GM18868 (cell line): ENCODE data around the gene GAGE12J.
A peak's percentile ranks its signal among the peaks of the same experiment; 100 is the strongest.
"Not testable (repeated sequence)": the region's sequence is repeated elsewhere in the genome, so short reads cannot be mapped to it uniquely, and the experiment has no call there.

ENCODE experiments used
- ATAC-seq: cut with Tn5 transposase; IDR thresholded peaks from one replicate; pipeline ENCODE4 v1.9.1; 2021; ENCODE audit warnings: mild to moderate bottlenecking, moderate library complexity; ENCODE audit not compliant: unreplicated experiment

The GAGE12J gene

DNA sequence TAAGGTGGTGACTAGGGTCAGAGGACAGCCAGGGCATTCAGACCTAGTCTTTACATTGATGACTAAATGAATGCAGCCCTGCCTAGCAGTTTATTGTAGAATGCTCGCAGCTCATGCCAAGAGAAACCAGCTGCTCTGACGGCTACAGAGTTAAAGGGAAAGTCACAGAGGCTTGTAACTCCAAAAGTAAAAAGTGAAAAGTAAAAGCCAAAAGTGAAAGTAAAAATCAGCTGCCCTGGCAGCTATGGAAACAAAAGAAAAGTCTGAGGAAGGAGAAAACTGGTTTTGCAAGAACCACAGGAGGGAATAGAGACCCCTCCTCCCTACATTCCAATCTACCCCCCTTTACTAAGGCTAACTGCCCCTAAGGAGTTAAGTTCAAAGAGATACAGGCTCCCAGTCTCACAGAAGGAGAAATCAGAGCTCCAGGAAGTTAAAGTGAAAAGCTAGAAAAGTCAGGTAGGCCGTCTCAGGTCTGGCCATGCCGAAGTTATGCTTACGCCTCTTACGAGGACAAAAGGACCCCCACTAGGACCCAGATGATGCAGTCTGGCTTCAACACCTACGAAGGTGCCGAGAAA, 12.3 kb upstream of the GAGE12J start:
- peak; percentile 55 for ATAC-seq

DNA sequence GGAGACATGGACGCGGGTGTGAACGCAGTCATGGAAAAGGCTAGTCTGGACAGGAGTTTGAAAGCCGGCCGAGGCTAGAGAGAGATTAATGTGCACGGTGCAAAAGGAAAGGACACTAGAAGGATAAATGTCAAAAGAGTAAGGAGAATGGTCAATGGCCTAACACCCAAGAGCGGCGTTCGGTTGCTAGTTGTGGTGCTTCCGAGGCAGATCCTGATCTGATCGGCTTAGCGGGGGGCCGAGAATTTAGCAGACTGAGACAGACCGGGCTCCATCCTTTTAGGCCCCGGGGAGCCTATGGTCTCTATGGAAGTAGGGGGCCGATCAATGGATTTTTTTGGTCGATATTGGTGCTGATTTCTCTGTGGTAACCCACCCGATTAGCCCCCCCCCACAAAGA, 11.5 kb upstream of the GAGE12J start:
- ATAC-seq, result no peak

- no peak for ATAC-seq
These were observed 9.7 kb upstream of the GAGE12J start for GRCh38 chrX:49312176-49312575.

GRCh38 chrX:49316085-49316484, 5.8 kb upstream of the GAGE12J start:
- no peak for ATAC-seq

GRCh38 chrX:49322266-49322665, 429 bp downstream of the GAGE12J start:
- not testable (repeated sequence) for ATAC-seq

DNA sequence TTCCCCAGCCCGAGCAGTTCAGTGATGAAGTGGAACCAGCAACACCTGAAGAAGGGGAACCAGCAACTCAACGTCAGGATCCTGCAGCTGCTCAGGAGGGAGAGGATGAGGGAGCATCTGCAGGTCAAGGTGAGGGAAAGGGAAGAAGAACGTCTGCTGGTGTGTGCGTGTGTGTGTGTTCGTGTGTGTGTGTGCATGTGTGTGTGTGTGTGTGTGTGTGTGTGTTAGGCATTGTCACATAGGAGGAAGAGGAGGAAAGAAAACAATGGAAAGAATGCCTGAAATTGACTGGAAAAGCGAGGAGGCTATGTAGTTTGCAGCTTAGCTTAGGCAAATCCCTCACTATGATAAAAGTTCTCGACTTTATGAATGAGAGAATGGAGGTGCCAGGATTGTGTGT, 1.9 kb downstream of the GAGE12J start:
- not testable (repeated sequence) for ATAC-seq

DNA sequence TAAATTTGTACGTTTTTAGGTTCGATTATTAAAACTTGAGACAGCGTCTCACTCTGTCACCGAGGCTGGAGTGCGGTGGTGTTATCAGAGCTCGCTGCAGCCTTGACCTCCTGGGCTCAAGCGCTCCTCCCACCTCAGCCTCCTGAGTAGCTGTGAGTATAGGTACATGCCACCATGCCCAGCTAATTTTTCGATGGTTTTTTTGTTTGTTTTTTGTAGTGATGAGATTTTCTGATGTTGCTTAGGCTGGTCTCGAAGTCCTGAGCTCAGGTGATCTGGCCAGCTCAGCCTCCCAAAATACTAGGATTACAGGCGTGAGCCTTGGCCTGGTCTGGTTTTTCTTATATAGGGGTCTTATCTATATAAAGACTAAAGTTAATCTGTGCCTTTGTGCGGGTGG, 8.6 kb downstream of the GAGE12J start:
- not testable (repeated sequence) for ATAC-seq

DNA sequence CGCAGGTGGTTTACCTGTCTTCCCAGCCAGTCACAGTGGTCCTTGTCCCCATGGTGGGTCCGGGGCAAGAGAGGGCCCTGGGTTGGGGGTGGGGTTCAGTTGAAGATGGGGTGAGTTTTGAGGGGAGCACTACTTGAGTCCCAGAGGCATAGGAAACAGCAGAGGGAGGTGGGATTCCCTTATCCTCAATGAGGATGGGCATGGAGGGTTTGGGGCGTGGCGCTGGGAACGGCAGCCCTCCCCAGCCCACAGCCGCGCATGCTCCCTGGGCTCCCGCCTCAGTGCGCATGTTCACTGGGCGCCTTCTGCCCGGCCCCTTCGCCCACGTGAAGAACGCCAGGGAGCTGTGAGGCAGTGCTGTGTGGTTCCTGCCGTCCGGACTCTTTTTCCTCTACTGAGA, 9.4 kb downstream of the GAGE12J start, which contains the start of gene GAGE13:
TSS of gene GAGE13 (plus strand) at position 301 of the 400 bp plus-strand sequence. CDS start 1,156 bp downstream, outside the sequence.
- not testable (repeated sequence) for ATAC-seq

DNA sequence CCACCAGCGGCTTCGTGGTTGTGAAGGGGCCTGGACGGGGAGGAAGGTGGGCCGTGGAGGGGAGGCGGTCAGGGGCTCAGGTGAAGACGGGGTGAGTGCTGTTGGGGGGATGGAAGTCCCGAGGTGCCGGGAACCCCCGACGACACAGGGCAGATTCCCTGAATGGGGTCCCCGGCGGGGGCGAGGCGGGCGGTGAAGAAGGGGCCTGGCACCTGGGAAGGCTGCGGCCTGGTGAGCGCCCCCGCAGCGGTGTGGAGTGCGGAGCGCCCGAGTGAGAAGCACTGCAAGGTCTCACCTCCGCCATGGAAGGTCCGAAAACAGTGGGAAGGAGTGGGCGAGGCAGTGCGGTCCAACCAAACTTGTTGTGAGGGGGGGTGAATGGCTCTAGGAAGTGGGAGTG, 10.0 kb downstream of the GAGE12J start:
- ATAC-seq, result not testable (repeated sequence)

DNA sequence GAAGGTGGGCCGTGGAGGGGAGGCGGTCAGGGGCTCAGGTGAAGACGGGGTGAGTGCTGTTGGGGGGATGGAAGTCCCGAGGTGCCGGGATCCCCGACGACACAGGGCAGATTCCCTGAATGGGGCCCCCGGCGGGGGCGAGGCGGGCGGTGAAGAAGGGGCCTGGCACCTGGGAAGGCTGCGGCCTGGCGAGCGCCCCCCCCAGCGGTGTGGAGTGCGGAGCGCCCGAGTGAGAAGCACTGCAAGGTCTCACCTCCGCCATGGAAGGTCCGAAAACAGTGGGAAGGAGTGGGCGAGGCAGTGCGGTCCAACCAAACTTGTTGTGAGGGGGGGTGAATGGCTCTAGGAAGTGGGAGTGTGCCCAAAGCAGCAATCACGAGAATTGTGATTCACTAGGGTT, 19.6 kb downstream of the GAGE12J start:
- ATAC-seq, result not testable (repeated sequence)

DNA sequence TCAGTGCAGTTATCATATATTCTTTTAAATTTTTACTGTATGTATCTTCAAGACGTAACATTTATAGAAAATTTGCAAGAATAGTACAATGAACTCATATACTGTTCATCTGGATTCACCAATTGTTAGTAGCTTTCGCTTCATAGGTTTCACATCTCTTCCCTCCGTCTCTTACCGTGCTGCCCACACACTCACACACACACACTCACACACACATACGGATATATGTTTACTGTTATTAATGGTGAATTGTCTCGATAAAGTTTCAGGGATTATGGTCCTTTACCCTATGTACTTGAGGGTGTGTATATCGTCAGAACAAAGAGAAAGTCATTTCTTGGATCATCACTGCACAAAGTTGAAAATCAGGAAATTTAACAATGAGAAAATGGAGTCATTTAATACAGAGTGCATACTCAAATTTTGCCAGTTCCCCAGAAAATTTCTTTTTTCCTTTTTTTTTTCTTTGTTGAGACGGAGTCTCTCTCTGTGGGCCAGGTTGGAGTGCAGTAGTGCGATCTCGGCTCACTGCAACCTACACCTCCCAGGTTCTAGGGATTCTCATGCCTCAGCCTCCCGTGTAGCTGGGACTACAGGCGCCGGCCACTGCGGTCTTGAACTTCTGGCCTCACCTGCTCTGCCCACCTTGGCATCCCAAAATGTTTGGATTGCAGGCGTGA, 22.8 kb downstream of the GAGE12J start:
- ATAC-seq, result not testable (repeated sequence)

GRCh38 chrX:49345402-49345801, 23.6 kb downstream of the GAGE12J start:
- ATAC-seq, result not testable (repeated sequence)

DNA sequence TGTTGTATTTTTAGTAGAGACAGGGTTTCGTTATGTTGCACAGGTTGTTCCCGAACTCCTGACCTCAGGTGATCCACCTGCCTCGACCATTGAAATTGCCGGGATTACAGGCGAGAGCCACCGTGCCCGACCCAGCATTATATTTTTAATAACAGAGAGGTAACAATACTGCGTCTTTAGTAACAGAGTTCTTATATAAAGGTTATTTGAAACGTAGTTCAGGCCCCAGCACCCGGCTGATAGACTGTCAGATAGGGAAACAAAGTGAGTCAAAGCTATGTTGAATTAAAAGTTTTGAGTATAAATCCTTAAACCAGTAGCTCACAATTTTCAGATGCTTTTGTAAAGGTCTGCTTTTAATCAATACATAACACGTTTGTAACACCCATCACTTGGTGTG, 24.3 kb downstream of the GAGE12J start:
- ATAC-seq, result not testable (repeated sequence)
